HEK293 (cell line): ENCODE measurements around the gene SLC25A19.

Experiments
- ZNF664 ChIP-seq: fragments of 450-650 bp; formaldehyde crosslinking; IDR thresholded peaks from 2 replicates; pipeline ENCODE4 v1.5.1; 2016; ENCODE audit warnings: missing biosample characterization, missing genetic modification characterization
- TF ChIP-seq, protein P1 (sequence below): fragments of 450-650 bp; formaldehyde crosslinking; IDR thresholded peaks from 2 replicates; pipeline ENCODE4 v1.5.1; 2016; ENCODE audit warnings: missing biosample characterization, missing genetic modification characterization

DNA sequence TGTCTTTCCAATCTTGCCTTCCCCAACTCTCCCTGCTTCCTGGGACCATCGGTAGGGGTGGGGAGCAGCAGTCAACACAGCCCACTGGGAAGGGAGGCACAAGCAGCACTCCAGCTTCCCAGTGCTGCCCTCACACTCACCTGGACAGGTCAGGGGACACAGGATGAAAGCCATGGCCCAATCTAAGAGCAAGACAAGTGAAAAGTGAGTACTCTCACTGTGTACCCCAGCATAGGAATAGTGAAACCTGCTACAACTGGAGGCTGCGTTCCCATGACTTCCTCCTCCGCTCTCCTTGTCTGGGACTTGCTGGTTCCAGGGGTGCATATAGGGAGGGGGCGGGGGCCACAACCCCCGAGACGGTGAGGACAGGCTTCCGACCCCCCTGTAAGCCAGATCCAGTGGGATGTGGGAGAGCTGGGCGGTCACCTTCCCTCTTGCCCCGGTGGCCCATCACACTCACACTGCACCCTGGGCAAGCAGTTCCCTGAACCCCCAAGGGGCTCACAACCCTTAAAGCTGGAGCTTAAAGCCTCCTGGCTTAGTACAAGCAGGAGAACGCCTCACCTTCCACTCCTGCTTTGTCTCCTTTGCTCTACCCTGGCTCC is 29.5 kb upstream of the SLC25A19 start:
- TF ChIP-seq, protein P1, sequence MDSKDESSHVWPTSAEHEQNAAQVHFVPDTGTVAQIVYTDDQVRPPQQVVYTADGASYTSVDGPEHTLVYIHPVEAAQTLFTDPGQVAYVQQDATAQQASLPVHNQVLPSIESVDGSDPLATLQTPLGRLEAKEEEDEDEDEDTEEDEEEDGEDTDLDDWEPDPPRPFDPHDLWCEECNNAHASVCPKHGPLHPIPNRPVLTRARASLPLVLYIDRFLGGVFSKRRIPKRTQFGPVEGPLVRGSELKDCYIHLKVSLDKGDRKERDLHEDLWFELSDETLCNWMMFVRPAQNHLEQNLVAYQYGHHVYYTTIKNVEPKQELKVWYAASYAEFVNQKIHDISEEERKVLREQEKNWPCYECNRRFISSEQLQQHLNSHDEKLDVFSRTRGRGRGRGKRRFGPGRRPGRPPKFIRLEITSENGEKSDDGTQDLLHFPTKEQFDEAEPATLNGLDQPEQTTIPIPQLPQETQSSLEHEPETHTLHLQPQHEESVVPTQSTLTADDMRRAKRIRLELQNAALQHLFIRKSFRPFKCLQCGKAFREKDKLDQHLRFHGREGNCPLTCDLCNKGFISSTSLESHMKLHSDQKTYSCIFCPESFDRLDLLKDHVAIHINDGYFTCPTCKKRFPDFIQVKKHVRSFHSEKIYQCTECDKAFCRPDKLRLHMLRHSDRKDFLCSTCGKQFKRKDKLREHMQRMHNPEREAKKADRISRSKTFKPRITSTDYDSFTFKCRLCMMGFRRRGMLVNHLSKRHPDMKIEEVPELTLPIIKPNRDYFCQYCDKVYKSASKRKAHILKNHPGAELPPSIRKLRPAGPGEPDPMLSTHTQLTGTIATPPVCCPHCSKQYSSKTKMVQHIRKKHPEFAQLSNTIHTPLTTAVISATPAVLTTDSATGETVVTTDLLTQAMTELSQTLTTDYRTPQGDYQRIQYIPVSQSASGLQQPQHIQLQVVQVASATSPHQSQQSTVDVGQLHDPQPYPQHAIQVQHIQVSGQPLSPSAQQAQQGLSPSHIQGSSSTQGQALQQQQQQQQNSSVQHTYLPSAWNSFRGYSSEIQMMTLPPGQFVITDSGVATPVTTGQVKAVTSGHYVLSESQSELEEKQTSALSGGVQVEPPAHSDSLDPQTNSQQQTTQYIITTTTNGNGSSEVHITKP (tag by site-specific recombination), result no peak
- no peak for TF ChIP-seq ZNF664 (tag by site-specific recombination)
